Embryonic facial prominence (tissue), 1 donor: Measurements from ENCODE around the gene PRR23C.

Experiments used
- DNase-seq: peaks from one replicate; pipeline ENCODE4 v3.0.0-alpha.2; 2016; ENCODE audit errors: extremely low spot score

PRR23C gene

DNA sequence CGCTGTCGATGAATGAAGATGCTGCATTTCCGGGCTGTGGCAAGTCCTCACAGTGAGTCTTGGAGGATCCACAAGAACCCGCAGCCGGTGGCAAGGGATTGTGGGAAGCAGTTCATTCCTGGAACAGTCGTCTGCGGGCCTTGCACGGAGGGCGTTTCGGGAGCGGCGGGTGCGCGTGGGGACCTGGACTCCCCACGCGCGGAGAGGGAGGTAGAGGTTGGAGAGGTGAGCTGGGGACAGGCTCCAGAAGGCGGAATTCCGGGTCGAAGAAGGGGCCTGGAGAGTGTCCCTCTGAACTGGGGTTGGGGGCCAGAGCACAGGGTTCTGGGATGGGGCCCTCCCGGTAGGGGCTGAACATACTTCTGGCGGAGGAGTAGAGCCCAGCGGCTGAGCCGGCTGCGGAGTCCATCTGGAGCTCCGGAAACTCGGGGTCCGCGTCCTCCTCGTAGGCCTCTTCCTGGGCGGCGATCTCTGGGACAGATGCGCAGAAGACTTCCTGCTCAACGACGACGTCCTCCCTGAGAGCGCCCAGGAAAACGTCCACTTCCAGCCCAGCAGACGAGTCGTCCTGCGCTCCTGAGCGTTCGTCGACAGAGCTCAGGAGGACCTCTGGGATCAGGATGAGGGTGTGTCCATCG lies 39.2 kb downstream of the PRR23C start:
- DNase-seq = no peak

GRCh38 chr3:138995706-138996105 lies 49.0 kb downstream of the PRR23C start:
- no peak for DNase-seq
